Activated CD4-positive, alpha-beta memory T cell treated with anti-CD3 and anti-CD28 coated beads, Interleukin-2, amount 10 ng/mL, durations not matched to agents 7 days and 5 days (primary cell): ENCODE results near the gene EPDR1. TPM values are rescaled to one million over a fixed set of nuclear protein-coding genes. Genes with fewer than 3 reads are reported as not detected.
A peak's percentile ranks its signal among the peaks of the same experiment; 100 is the strongest.

Experiments
- CTCF ChIA-PET: fragments of 350-600 bp; sonication (Branson Sonifier 250); formaldehyde crosslinking; loops from one replicate; lab custom pipeline; 2021; ENCODE audit warnings: antibody characterized with exemption, inconsistent platforms; lab: Charles Lee
- POLR2A ChIA-PET: fragments of 350-600 bp; sonication (Branson Sonifier 250); formaldehyde crosslinking; loops from one replicate; lab custom pipeline; 2021; ENCODE audit warnings: antibody characterized with exemption; lab: Charles Lee
- DNase-seq: peaks from one replicate; pipeline ENCODE4 v3.0.0-alpha.2; 2020
- H3K27ac Mint-ChIP-seq: one replicate; pipeline ENCODE4 v1.8.0; 2021; ENCODE audit warnings: mild to moderate bottlenecking, mixed read lengths
- H3K27me3 Mint-ChIP-seq: one replicate; pipeline ENCODE4 v1.8.0; 2021; ENCODE audit warnings: mixed read lengths
- H3K36me3 Mint-ChIP-seq: one replicate; pipeline ENCODE4 v1.8.0; 2021; ENCODE audit warnings: low read depth, mixed read lengths
- H3K4me1 Mint-ChIP-seq: one replicate; pipeline ENCODE4 v1.8.0; 2021; ENCODE audit warnings: mixed read lengths
- H3K4me3 Mint-ChIP-seq: one replicate; pipeline ENCODE4 v1.8.0; 2021; ENCODE audit warnings: mild to moderate bottlenecking, mixed read lengths
- H3K9me3 Mint-ChIP-seq: one replicate; pipeline ENCODE4 v1.8.0; 2021; ENCODE audit warnings: mixed read lengths
- total RNA-seq, 2 experiments: library from RNA; stranded (reverse); gene quantifications; one replicate each; pipeline ENCODE4 v1.2.3, GENCODE V29; 2021

EPDR1 gene
- total RNA-seq, 2 experiments from 2014 or later, result 0.18 to 0.35 TPM

DNA sequence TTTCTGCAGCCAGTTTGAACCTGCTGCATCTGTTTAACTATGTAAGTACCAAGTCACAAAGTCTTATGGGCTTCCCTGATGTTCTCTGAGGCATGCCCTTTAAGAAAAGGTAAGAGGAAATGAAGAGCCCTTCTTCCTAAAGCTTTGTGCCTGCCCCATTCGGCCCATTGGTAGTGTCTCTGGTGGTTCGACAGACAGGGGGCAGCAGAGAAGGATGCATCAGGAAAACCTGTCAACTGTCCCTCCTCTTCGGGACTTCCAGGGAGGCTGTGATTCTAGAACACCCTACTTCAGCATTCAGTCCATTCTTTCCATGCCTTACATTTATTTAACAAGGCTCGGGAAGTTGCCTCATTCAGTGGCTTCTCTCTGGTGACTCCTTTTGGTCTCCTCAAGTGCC lies 1.9 kb upstream of the EPDR1 start:
- Mint-ChIP-seq H3K36me3 (no peaks in the 10 kb centered on the region), H3K27ac (no peak overlapping the region), H3K27me3 (peaks cover 76% of the 10 kb centered on the region), H3K9me3 (no peaks in the 10 kb centered on the region), H3K4me1 (peaks cover 15% of the 10 kb centered on the region), H3K4me3 (no peak overlapping the region)
- ChIA-PET POLR2A (no interaction called here), CTCF (interaction anchor here (1.8 kb wide), 1 partner anchor 14 kb away, joined by 4 read pairs; no protein-coding TSS in a partner anchor)
- DNase-seq, result no peak

DNA sequence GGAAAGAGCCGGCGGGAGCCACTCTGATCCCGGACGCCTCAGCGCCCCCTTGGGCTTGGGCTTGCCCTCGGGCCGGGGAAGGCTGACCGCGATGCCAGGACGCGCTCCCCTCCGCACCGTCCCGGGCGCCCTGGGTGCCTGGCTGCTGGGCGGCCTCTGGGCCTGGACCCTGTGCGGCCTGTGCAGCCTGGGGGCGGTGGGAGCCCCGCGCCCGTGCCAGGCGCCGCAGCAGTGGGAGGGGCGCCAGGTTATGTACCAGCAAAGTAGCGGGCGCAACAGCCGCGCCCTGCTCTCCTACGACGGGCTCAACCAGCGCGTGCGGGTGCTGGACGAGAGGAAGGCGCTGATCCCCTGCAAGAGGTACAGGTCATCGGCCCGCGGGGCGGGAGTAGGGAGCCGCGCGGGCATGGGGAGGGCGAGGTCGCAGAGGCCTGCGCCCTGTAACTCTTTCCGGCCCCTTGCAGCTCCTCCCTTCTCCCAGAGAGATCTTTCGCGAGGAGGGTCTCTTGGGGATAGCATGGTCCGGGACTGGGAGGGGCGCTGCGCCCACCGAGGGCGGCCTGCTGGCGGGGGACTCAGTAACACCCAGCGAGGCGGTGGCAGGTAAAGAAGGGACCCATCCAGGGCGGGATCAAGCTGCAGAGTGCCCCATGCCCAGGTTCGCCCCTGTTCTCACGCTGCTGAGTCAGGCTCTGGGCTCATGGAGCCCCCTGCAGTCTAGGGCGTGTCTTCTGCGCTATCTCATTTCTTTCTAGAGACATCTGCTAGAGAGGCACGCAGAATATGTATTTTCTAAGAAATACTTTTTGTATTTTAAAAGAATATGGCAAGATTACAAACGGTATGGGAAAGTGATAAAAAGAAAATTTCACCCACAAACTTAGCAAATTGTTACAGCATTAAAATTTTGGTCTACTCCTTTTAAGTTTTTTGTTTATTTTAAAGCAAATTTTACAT lies 687 bp downstream of the EPDR1 start:
- peaks cover 60% of the 10 kb centered on the region for H3K27me3 Mint-ChIP-seq
- no peaks in the 10 kb centered on the region for H3K9me3 Mint-ChIP-seq
- H3K4me1 Mint-ChIP-seq, result peaks cover 14% of the 10 kb centered on the region
- H3K27ac Mint-ChIP-seq, result no peak overlapping the region
- POLR2A ChIA-PET, result no interaction called here
- CTCF ChIA-PET, result no interaction called here
- H3K4me3 Mint-ChIP-seq, result peak overlapping the region; percentile 56
- no peaks in the 10 kb centered on the region for H3K36me3 Mint-ChIP-seq
- no peak for DNase-seq

DNA sequence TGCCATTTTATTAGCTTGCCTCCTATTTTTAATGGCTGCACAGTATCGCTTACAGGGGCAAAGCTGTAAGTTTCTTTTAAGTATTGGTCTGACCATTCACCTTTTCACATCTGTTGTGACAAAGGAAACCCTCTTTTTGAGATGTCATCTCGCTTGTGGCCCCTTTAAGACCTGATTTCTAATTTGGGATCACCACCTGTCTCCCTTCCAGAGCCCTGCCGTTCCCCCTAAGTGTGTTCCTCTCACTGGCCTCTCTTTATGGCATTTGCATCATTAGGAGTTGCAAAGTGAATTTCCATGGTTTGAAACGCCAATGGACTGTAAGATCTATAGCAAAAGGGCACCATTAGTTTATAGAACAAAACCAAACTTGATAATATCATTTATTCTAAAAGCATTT lies 1.4 kb downstream of the EPDR1 start:
- ChIA-PET POLR2A (no interaction called here), CTCF (no interaction called here)
- H3K27ac Mint-ChIP-seq, result no peak overlapping the region
- H3K9me3 Mint-ChIP-seq, result no peaks in the 10 kb centered on the region
- peaks cover 57% of the 10 kb centered on the region for H3K27me3 Mint-ChIP-seq
- DNase-seq, result no peak
- no peaks in the 10 kb centered on the region for H3K36me3 Mint-ChIP-seq
- H3K4me1 Mint-ChIP-seq, result peaks cover 12% of the 10 kb centered on the region
- no peak overlapping the region for H3K4me3 Mint-ChIP-seq

DNA sequence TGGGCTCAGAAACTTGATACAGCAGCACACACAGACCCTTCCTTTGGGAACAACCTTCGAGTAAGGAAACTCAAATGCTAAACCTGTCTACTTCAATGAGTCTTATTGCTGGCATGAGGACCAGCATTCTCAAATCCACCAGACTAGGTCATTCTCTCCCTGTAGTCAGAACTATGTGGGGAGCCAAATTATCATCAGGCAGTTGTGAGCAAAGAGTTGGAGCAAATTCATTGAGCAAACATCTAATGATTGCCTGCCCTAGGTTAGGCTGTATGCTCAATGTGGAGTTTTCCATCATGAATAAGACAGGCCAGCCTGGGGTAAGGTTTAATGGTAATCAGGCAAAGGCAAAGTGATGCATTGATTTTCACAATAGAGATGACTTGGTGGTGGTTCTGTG lies 3.6 kb downstream of the EPDR1 start:
- Mint-ChIP-seq H3K36me3 (no peaks in the 10 kb centered on the region), H3K27ac (no peak overlapping the region), H3K9me3 (no peaks in the 10 kb centered on the region), H3K27me3 (peaks cover 38% of the 10 kb centered on the region), H3K4me1 (peaks cover 6% of the 10 kb centered on the region), H3K4me3 (no peak overlapping the region)
- ChIA-PET POLR2A (no interaction called here), CTCF (no interaction called here)
- DNase-seq, result no peak

DNA sequence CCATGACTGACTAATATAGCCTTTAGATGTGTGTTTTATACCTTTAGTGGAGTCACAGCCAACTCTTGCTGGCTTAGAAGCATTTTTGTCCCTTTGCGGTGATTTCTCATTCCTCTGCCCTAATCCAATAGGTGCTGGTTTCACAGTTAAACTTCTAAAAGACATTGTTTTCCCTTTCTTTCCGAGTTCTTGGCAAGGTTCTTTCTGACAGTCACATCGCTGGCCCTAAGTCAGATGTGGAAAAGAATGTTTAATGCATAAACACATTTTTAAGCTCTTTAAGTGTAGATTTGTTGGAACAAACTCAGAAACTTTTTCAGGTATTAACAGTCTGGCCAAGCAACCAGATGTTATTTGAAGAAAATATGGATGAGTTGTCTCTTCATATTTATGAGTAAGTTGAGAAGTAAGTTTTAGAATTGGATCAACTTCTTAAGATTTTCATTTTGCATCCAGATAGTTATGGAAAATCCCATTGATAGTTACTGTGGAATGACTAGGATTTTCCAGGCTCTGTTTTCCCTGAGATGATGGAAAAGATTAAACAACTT lies 4.1 kb downstream of the EPDR1 start:
- H3K27me3 Mint-ChIP-seq, result peaks cover 33% of the 10 kb centered on the region

DNA sequence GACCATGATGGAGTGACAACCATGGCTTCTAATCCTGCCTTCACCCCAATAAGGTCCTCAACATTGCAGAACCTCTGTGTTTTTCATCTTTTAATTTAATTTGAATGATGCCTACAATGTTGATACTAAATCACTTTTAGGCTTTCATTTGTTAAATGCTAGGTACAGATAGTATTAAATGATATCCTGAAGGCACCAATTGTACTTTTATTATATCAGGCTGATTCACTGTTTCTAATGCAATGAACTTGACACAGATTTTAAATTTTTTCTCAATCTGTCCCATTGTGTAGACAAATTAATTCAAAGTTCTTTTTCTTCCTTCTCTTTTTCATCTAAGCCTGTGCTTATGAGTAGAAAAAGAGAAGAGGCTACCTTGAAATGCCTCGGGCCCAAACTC lies 5.2 kb downstream of the EPDR1 start:
- H3K36me3 Mint-ChIP-seq, result no peaks in the 10 kb centered on the region
- no peak for DNase-seq
- no peak overlapping the region for H3K27ac Mint-ChIP-seq
- ChIA-PET POLR2A (no interaction called here), CTCF (no interaction called here)
- no peak overlapping the region for H3K4me3 Mint-ChIP-seq
- H3K4me1 Mint-ChIP-seq, result peaks cover 3% of the 10 kb centered on the region
- no peaks in the 10 kb centered on the region for H3K9me3 Mint-ChIP-seq
- peaks cover 23% of the 10 kb centered on the region for H3K27me3 Mint-ChIP-seq

More for the DNA sequence above, 4.1 kb downstream of the EPDR1 start:
- Mint-ChIP-seq H3K36me3 (no peaks in the 10 kb centered on the region), H3K27ac (no peak overlapping the region), H3K4me1 (peaks cover 6% of the 10 kb centered on the region), H3K4me3 (no peak overlapping the region), H3K9me3 (no peaks in the 10 kb centered on the region)
- CTCF ChIA-PET, result no interaction called here
- no peak for DNase-seq
- POLR2A ChIA-PET, result no interaction called here

DNA sequence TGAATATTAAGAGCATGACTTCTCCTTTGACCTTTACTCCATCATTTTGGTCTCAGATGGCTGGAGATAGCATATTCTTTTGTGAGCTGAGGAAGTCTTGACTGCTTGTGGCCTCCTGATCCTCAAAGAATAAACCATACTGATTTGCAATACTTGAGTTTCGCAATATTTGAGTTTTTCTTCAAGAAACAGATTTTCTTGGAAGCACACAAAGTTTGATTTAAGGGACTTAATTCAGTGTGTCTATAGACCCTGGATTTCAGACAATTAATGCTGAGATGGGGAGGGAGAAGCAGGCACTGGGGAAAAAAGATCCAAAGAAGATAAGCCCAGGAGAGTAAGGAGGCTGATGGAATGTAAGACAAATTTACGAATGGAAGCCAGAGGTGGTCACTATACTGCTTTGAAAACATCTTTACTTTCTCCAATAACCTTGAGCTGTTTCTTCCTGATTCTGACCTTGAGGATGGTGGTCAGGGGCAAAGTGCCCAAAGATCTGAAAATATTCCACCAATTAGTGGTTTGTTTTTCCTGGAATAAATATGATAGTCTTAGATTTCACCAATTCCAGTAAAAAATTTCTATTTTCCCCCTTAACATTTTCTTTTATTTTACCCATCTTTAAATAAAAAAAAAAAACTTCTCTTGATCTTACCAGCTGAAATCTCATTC lies 7.5 kb downstream of the EPDR1 start:
- Mint-ChIP-seq H3K4me3 (no peak overlapping the region), H3K9me3 (no peaks in the 10 kb centered on the region), H3K36me3 (no peaks in the 10 kb centered on the region), H3K27ac (no peak overlapping the region), H3K27me3 (peaks cover 10% of the 10 kb centered on the region), H3K4me1 (no peaks in the 10 kb centered on the region)
- DNase-seq, result no peak
- ChIA-PET CTCF (no interaction called here), POLR2A (no interaction called here)

DNA sequence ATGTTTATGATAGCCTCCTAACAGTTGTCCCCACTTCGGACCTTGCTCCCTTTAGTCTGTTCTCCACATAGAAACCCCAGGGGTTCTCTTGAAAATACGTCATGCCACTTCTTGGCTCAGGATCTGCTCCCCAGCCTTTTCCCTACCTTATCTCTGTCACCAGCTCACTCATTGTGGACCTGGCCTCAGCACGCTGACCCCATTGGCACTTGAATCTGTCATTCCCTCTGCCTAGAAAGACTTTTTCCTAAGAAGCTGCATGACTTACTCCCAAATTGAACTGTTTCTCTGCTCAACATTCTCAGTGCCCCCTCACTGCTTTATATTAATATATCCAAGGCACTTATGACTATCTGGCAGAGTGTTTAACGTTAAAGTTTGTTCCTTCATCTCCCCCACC lies 8.4 kb downstream of the EPDR1 start:
- no peak for DNase-seq
- no peak overlapping the region for H3K4me3 Mint-ChIP-seq
- no peaks in the 10 kb centered on the region for H3K36me3 Mint-ChIP-seq
- H3K9me3 Mint-ChIP-seq, result no peaks in the 10 kb centered on the region
- ChIA-PET CTCF (no interaction called here), POLR2A (no interaction called here)
- peaks cover 3% of the 10 kb centered on the region for H3K27me3 Mint-ChIP-seq
- H3K4me1 Mint-ChIP-seq, result no peaks in the 10 kb centered on the region
- no peak overlapping the region for H3K27ac Mint-ChIP-seq

DNA sequence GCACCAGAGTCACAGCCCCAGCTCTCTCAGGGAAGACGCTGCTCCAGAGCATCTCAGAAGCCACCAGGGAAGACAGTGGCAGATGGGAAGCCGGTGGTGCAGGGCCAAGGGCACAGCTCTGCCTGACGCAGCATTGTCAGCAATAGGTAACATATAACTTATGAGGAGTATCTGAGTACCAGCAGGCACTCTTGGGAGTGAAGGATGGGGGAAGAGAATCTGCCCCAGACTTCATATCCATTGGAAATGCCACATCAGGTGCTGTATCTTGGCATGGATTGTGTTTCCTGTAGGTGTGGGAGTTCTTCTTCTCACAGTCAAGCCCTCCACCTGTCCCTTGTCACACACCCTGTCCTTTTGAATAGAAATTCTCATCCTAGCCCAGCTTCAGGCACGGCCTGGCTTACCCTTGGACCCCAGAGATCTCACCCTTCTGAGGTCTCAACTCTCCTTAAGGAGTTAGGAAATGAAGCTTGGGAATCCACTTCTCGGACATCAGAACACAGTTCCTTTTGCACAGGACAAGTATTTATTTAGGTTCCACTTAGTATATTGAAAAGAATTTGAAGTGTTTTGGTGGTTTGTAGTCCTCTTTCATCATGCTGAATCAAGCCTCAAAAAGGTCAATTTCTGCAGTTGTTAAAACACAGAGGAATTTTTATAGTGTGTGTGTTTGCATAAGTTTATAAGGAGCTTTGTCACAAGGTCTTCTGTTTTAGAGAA lies 9.9 kb downstream of the EPDR1 start:
- H3K27me3 Mint-ChIP-seq, result peaks cover 1% of the 10 kb centered on the region
- H3K4me3 Mint-ChIP-seq, result no peak overlapping the region
- H3K9me3 Mint-ChIP-seq, result no peaks in the 10 kb centered on the region
- ChIA-PET CTCF (no interaction called here), POLR2A (no interaction called here)
- no peak overlapping the region for H3K27ac Mint-ChIP-seq
- DNase-seq, result no peak
- H3K36me3 Mint-ChIP-seq, result no peaks in the 10 kb centered on the region
- no peaks in the 10 kb centered on the region for H3K4me1 Mint-ChIP-seq

DNA sequence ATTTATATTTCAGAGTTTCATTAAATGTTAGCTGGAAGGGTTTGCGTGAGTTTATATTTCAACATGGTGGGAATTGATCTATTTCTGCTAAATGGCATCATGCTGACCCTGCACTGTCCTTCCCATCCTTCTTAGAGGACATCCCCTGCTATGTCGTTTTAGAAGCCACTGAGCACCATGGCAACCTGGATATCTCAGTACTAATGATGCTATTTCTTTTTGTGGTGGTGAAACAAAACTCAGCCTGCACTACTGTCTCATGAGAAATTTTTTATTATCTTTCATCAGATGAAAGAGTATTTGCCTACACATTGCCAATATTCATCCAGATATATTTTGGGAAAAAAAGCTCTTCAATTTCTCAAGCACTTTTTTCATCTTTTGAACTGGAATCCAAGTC lies 12.1 kb downstream of the EPDR1 start:
- Mint-ChIP-seq H3K27ac (no peak overlapping the region), H3K9me3 (no peaks in the 10 kb centered on the region), H3K36me3 (no peaks in the 10 kb centered on the region), H3K4me1 (no peaks in the 10 kb centered on the region), H3K27me3 (peaks cover 1% of the 10 kb centered on the region), H3K4me3 (no peak overlapping the region)
- no peak for DNase-seq
- CTCF ChIA-PET, result no interaction called here
- POLR2A ChIA-PET, result no interaction called here

DNA sequence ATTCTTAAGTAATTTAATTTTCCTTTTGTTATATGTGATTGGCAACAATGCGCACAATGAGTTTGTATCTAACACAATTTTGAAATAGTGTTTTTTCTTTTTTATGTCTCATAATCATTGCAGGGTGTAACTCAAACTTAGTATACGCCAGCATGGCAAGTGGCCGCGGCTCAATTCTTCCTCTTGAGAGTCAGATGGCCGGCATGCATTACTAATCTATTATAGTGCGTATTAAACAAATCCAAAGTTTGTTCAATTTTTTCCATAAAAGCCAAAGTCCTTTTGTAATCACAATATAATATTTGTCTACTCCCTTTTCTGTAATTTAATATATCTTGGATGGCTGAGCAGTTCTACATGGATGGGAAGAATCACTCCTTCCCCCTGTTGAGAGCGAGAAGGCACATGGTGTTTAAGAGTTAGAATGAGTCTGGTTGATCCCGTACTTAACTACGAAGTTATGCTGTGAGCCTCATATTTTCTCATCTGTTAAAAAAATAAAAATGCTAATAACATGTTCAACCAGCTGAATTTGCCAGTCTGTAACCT lies 12.7 kb downstream of the EPDR1 start:
- no peaks in the 10 kb centered on the region for H3K4me1 Mint-ChIP-seq
- DNase-seq, result no peak
- H3K27me3 Mint-ChIP-seq, result peaks cover 1% of the 10 kb centered on the region
- no peak overlapping the region for H3K4me3 Mint-ChIP-seq
- H3K27ac Mint-ChIP-seq, result no peak overlapping the region
- H3K9me3 Mint-ChIP-seq, result no peaks in the 10 kb centered on the region
- H3K36me3 Mint-ChIP-seq, result no peaks in the 10 kb centered on the region
- POLR2A ChIA-PET, result no interaction called here
- CTCF ChIA-PET, result interaction anchor here (0.7 kb wide), 1 partner anchor 634 kb away, joined by 4 read pairs; no protein-coding TSS in a partner anchor

DNA sequence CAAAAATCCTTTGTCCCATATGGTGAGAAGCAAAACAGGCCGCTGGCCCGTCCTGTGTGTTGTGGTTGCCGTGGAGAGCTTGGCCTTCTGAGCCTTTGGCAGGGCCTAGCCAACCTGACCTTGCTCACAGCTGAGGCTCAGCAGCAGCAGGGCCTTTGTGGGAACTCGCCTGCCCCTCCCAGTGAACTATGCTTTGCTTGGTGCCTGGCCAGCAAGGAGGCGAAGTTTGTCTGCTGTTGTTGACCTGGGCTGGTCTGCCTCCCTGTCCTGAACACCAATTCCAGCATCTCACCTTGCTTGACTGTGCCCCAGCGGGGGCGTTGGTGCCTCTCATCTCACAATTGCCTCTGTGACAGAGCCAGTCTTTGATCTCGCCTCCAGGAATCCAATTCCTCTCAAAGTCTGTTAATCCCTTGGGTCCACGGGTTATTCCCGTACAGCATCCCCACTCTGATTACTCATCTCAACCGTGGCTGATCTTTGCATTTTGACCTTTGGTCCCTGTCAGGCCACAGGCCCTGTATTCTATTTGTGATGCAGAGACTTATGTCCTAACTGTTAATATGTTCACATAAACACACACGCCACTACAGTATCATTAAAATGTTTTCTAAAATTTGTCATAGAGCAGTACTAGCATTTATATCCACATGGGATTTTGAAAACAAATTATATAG lies 22.6 kb downstream of the EPDR1 start:
- no peaks in the 10 kb centered on the region for H3K36me3 Mint-ChIP-seq
- no peaks in the 10 kb centered on the region for H3K4me1 Mint-ChIP-seq
- H3K9me3 Mint-ChIP-seq, result no peaks in the 10 kb centered on the region
- no peak overlapping the region for H3K4me3 Mint-ChIP-seq
- POLR2A ChIA-PET, result no interaction called here
- CTCF ChIA-PET, result no interaction called here
- no peak overlapping the region for H3K27ac Mint-ChIP-seq
- no peaks in the 10 kb centered on the region for H3K27me3 Mint-ChIP-seq
- DNase-seq, result no peak
